Upper lobe of left lung (tissue), 4 donors: Measurements from ENCODE around the gene OR11L1.

Experiments
- CTCF ChIP-seq, 6 experiments: fragments of 450-650 bp in 4 of 6; fragments of 200-600 bp in 2 of 6; sonication (generic) in 2 of 6; IDR thresholded peaks; one replicate each; pipeline ENCODE4 v1.5.1; 2016 to 2019; ENCODE audit warnings: antibody characterized with exemption in 6 of 6
- POLR2A ChIP-seq, 4 donors: fragments of 450-650 bp; IDR thresholded peaks; one replicate each; pipeline ENCODE4 v1.5.1; 2016 to 2017; ENCODE audit warnings: antibody characterized with exemption in 4 of 4, mild to moderate bottlenecking in 2 of 4

- TF ChIP-seq CTCF (IDR thresholded peaks at IDR 0.05), result no peak
- no peak for TF ChIP-seq POLR2A (IDR thresholded peaks at IDR 0.05)
Measured at GRCh38 chr1:247840818-247841217, 878 bp downstream of the OR11L1 start.
